NCI-H2227 treated with DMSO at 0.1 percent for 48 hours (cell line): ENCODE data around the gene SF1.
A peak's percentile ranks its signal among the peaks of the same experiment; 100 is the strongest.

Experiments
- DNase-seq: peaks from one replicate; lab custom pipeline; 2025; lab: John Stamatoyannopoulos, UW

The SF1 gene

DNA sequence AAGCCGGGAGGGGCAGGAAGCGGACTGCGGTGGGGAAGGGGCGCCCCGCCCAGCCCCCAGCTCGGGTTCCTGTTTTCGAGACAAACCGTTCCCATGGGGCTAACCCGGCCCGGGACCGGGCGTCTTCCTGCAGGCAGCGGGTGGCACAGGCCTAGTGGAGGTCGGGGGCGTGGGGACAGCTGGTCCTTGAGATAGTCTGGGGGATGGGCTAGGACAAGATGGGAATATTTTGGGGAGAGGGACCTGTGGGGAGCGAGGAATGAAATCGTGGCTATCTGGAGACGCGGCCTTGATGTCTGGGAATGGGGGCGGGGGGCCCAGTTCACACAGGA, 33.2 kb downstream of the SF1 start:
- DNase-seq = no peak

DNA sequence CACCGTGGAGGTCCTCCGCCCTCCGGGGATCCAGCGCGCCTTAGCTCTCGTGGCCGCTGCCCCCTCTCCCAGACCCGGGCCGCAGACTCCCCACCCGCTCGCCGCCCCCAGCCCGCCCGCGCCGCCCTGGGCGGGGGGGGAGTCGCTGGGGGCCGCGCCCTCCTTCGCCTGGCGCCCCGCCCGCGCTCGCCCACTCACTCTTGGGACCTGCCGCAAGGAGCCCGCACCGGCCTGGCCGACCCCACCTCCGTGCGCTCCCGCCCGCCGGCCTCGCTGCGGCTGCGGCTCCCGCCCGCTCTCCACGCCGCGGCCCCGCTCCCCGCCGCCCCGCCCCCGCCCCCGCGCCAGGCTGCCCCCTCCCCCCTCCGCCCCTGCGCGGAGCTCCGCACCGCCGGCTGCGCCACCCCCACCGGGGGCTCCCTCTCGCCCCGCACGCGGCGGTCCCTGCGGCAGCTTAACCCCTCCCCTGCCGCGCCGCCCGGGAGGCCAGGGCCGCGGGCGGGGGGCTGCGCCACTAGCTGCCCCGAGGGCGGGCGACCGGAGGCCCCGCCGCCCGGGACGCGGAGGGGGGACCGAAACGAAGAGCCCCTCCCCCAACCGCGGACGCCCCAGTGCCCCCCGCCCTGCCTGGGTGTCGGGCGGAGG, 33.7 kb downstream of the SF1 start:
- DNase-seq = no peak

DNA sequence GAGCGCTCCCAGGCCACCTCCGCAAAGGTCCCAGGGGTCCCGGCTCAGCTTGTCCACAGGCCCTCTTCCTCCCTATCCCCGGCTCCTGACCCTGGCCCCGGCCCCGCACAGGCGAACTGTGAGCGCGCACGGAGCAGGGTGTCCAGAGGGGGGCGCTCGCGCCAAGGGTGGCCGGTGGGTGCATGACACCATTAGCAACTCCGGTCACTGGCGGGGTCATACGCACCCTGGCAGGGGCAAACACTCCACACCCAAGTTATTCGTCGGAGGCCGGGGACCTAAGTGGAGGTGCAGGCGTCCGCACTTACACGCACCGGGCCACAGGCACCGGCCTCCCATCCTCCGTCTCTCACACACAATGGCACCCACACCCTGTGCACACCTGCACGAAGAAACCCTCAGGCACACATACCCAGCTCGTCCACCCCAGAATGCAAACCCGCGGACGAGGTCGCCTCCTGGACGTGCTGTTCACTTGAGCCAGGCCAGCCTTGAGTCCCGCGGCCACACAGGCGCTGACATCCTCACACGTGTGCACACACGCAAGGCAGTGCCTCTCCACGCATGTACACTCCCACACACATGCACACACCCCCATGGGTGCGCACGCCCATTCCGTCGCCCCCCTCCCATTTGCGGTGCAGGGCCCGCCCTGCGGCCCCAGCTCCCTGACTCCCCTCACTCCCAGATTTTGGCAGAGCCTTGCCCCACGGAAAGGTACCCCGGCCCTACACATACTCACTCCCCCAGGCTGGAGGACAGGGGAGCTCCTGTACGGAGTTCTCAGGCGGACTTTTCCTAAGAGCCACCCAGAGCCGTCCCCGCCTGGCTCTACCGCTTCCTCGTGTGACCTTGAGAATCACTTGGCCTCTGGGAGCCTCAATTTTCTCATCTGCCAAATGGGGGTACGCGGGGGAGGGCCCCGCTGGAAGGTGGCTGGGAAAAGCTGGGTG, 34.5 kb downstream of the SF1 start, which contains the start of gene RASGRP2:
TSS of gene RASGRP2 (minus strand) at position 552 of the 953 bp plus-strand sequence. CDS start 1,276 bp downstream, outside the sequence.
- no peak for DNase-seq

DNA sequence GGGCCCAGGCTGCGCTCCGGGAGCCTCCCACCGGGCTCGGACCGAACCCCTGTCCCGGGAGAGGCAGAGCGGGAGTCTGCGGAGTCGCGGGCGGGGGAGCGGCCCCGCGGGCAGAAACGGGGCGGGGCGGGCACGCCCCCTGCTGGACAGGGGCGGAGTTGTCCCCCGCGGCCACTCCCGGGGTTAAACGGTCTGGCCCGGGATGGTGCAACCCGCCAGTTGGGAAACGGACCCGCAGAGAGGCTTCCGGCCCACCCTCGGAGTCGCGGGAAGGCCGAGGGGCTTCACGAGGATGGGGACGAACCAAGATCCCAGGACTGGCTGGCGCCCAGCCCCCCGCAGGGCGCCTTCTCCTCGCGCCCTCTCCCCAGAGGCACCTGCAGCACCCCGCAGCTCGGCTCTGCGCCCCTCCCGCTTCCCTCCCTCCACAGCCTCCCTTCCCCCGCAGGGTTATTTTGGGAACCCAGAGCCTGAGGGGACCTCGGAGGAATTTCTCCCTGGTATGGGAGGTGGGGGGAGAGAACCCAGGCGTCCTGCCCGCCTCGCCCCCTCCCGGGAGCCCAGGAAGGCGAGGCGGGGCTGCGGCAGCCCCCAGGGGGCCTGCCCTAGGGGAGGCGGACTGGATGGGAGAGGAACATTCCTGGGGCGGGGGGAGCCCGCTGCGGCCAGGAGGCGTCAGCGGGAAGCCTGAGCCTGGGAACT, 35.3 kb downstream of the SF1 start:
- DNase-seq = no peak

DNA sequence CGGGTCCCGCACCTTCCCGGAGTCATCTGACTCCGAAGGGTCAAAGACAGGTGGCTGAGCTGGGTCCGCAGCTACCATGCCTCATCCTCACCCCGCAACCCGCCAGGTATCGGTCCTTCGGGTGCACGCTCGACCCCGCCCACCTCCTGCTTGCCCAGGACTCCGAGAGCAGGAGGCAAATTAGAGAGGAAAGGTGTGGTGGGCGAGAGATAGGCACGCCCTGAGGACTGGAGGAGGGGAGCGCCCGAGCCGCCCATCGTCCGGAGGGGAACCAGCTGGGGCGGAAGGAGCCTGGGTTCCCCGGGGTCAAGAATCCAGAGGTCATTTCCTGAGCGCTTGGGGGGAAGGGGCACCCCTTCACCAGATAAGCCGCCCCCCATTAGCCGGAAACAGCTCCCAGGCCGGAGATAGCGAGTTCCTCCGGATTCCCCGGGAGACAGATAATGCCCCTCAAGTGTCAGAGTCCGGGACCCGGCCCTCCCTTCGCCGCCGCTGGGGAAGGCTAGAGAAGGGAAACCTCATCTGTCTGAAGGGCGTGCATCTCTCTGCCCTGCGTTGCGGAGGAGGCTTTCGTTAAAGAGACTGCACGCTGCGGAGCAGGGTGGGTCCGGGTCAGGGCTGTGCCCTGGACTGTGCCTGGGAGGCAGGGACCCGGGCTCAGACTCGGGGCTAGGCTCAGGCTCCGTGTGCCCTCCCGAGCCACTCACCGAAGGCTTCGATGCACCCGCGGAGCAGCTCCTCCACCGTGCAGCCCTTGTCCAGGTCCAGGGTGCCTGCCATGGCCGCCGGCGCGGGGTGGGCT, 36.1 kb downstream of the SF1 start:
- DNase-seq = no peak

DNA sequence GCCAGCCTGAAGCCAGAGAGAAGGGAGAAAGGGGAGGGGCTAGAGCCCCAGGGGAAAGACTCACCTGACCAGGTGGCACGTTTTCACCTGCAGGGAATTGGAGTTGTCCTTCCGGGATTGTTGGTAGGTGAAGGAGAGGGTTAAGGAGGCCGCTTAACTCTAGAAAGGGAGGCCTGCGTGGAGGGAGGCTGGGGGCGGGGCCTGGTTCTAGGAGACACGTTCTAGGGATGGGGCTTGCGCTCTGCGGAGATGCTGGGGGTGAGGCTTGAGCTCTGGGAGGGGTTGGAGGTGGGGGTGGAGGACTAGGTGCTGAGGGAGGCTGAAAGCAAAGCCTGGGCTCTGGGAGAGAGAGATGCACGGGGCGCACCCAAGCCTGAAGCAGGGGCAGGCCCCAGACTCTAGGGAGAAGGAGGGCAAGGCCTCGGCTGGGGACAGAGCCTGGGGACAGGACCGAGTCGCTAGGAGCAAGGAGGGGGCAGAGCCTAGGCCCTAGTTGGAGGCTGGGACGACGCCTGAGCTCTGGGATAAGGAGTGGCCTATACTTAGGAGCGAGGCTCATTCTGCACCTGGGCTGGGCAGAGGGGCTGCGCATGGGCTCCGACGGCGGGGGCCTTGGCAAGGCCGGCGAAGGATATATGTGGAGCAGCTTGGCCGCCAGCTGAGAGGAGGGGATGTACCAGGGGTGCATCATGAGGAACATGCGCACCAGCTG, 36.8 kb downstream of the SF1 start:
- DNase-seq = no peak

DNA sequence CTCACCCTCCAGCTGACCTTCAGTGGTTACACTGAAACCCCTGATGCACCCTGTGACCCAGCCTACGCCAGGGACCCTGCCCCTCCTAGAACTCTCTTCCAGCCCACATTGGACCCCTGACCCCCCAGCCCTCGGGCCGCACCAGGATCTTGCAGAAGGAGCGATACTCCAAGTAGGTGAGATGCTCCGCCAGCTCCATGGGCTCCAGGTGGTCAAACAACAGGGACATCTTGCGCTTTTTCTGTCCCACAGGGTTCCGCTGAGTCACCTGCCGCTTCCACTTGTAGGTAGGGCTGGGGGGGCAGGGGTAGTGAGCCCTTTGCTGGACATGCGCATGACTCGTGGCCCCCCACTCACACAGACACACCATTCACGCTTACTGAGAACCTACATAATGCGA, 38.5 kb downstream of the SF1 start:
- no peak for DNase-seq

DNA sequence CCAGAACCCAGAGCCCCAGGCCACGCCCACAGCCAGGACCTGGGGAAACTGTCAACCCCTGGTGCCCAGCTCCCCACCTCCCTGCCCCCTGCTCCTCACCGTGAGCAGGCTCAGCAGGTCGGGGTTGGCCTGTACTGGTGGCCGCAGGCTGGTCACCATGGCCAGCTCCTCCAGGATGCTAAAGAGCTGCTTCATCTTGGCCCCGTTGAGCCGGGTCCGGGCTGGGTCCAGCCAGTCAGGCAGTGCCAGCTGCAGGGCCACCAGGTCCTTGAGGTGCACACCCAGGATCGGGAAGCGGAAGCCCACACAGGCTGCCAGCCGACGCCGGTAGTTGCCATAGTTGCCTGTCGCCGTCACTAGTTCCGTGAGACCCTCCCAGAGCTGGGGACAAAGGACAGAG, 41.7 kb downstream of the SF1 start:
- DNase-seq = no peak

DNA sequence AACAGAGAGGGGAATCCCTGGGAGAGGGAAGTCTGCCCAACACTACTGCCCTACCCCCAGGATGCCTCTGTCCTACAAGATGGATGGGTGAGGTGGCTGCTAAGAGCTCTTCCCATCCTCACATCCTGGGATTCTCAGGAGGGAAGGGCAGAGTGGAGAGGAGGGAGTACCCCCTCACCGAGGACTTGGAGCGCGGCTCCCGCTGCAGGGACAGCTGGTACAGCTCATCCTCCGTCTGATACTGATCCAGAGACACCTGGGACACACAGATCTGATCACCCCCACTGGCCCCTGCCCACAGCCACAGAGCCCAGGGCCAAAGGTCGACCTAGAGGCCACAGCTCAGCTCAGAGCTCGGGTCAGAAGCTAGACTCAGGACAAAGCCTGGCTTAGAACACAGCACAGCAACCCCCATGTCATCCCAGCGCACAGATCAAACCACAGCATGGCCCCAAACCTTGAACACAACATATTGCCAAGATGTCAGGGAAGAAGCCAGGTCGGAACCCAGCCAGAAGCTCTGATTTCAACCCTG, 42.5 kb downstream of the SF1 start:
- DNase-seq = no peak

DNA sequence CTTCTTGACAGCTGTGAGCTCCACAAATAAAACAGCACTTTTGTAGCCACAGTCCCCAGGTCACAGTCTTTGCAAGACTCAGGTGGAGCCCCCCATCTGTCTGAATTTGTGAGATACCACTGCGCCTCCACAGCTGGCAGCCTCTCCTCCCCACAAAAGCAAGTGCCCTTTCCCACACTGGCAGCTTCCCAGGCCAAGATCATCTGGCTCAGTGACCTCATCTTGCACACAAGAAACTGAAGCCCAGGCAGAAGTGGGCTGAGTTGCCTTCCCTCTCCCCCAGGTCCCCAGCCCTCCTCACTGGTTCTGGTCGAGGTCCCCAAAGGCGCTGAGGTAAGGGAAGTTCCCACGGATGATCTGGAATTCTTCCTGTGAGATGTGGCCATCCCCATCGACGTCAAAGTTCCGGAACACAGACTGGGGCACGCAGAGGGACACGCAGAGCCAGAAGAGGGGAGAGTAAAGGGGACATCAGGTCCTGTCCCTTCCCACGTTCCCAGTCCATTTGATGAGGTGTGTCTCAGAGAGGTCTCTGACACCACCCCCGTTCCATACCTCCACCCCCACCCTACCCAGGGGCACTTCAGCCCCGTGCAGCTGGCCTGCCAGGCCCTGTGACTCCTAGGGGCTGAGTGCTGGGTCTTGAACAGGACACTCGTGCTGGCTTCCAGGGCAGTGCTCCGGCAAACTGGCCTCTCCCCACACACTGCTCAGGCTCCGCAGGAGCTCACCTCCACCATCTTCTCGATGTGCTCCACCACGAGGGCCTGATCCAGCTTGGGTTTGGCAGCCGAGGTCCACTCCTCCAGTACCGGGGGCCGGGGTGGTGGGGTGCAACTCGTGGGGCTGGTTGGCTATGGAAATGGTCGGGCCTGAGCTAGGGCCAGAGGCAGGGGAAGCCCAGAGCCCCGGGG, 43.3 kb downstream of the SF1 start:
- no peak for DNase-seq

DNA sequence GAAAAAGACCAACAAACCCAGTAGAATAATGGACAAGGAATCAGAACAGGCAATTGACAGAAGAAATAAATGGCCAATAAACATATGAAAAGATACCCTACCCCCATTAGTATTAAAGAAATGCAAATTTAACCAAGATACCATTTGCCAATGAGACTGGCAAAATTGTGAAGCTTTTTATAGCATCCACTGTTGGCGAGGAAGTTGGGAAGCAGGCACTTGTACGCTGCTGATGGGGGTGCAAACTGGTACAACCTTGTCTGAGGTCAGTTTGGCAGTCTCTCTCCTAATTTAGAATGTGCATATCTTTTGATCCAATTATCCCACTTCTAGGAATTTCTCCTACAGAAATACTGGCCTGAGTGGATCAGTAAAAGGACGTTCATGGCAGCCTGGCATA, 46.7 kb downstream of the SF1 start:
- no peak for DNase-seq

DNA sequence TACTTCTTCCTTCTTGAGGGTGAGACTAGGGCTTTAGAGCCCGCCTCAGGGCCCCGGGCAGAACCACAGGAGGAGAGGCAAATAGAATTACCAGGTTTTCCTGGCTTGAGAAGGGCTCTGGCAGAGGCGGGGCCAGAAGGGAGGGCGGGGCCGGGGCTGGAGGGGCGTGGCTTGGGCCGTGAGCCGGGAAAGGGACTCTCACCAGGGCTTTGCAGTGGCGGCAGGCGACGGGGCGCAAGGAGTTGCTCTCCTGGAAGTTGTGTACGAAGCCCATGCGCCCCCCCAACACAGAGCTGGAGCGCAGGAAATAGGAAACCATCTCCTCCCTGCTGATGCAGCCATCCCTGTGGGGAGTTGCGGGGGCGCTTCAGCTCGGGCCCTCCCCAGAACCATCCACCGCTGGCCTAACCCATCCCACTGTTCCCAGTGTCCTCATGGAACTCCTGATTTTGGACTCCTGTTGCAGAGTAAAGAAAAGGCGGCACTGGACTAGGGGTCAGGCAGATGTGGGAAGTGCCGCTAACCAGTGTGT, 48.4 kb downstream of the SF1 start:
- DNase-seq = no peak

DNA sequence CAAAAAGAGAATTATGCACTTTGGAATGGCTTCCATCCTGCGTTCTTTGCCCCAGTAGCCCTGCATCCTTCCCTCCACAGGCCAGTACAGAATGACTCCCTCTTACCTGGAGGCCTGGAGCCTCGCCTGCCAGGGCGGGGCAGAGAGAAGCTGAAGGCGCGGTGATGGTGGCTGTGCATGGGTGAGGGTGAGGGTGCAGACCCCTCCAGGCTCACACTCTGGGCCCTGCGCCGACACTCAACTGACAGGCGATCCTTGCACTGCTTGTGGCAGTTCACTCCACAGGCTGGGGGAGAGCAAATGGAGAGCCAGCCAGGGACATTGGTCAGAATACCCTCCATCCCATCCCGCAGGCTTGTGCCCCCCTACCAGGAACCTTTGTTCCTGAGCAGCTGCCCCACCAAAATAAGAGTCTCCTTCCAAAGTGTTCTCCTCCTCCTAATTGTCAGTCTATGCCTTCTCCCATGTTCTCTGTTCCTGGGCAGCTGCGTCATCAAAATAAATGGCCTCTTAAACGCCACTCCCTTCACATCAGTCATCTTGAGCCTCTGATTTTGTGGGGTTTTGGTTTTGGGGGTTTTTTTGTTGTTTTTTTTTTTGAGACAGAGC, 49.5 kb downstream of the SF1 start:
- no peak for DNase-seq

DNA sequence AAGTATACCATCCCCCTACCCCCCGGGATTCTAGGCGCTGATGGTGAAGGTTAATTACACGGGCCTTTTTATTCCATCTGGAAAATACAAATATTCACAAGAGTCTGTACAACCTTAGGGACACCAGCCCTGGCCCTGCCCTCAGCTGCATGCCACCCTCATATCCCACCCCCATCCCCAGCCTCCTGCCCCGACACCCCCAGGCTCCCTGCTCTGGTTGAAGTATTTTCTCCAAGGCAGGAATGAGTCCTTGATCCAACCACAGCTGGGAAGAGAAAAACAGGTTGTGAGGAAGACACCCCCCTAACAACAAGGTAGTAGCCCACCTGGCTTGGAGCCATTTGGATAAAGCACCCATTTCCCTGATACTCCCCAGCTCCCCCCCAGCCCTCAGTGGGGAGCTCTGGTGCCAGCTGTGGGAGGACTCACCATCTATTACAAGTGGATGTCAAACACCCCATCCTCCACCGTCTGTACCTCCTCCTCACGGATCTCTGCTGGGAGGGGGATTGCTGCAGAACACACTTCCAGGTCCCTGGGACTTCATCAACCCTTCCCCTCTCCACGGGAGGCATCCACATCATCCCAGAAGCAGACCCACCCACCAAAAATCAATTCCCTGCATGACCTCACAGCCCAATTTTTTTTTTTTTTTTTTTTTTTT, 51.3 kb downstream of the SF1 start:
- DNase-seq = no peak

DNA sequence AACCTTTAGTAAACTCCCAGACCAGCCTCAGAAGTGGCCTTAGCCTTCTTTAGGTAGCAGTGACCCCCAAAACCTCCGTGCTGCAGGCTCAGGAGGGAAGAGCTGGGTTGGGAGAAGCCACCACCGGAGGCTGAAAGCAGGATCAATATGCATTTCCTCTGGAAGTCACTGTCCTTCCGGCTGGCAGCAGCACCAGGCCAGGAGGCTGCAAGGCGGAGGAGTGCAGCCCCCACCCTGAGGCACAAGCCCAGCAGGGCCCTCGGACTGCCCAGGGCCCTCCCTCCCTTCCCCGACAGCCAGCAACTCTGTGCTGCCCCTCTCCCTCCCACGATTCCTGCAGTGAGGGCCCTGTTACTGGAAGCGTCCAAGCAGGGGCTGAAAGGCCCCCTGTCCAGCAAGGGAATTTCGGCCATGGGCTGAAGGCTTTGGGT, 52.1 kb downstream of the SF1 start:
- no peak for DNase-seq

DNA sequence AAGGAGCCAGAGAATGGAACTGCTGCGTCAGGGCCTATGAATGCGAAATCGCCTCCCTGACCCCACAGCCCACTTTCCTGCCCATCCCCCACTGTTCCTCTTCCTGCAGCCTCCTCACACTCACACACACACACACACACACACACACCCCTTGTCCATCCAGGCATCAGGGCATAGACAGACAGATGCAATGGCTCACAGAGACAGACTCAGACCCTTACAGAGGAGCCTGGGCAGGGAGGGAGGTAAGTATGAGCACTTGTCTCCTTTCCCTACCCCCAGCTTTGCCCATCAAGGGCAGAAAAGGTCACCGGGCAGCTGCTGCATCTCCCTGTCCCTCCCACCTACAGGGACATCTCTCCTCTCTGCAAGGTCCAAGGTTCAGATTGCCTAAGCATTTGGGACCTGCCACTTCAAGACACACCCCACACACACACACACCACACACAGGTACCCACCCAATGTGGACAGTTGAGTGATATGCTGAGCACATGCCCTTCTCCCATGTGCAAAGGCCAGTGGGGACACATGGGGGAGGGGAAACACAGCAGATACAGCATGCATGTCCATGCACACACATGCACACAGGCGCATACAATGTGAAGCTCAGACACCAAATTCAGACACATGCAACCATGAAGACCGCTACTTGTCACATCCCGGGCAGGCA, 53.3 kb downstream of the SF1 start:
- peak; percentile 29 for DNase-seq

DNA sequence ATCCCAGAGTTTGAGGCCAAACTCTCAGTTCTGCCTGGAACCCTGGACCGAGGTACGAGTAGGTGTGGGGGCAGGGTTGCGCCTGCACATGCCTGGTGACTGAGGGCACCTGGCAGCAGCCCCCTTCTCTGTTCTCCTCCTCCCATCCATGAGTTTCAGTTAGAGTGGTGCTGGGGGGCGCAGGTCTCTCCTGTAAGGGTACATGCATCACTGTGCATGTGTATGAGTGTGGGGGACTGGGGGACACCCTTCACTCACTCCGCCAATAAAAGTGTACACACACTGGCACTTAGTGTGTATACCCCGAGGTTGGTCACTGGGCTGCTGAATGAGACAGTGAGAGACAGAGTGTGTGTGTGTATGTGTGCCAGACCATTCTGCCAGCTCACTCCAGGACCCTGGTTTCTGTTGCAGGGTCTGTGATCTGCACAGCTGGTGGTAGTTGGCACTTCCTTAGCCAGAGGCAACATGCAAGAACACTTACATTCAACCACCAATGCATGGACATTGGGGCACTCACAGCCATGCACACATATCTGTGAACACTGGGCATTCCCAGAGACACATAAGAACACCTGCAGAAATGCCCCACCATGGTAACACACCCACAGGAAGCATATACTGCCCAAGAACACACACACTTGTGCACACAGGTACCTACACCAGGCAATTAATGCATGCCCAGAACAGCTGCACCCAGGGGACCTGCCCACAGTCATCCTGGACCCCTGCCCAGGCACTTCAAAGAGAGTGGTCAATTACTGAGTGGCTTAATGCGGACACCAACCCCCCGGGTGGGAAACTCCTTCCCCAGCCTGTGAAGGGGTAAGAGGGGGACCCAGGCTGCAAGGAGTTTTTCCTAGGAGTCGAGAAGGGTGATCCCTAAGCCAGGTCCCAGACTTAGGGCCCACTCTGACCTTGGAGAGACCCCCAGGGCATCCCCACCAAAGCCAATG, 54.2 kb downstream of the SF1 start:
- no peak for DNase-seq
